Ishikawa (cell line): ENCODE results near the gene TBX2.

Experiments used
- CEBPB ChIP-seq: IDR thresholded peaks from 2 replicates; pipeline ENCODE4 v1.6.1; 2012
- CREB1 ChIP-seq: IDR thresholded peaks from 2 replicates; pipeline ENCODE4 v1.6.1; 2012; ENCODE audit warnings: low read depth
- EGR1 ChIP-seq: IDR thresholded peaks from 2 replicates; pipeline ENCODE4 v1.6.1; 2012
- EP300 ChIP-seq: IDR thresholded peaks from 2 replicates; pipeline ENCODE4 v1.6.1; 2012; ENCODE audit warnings: borderline replicate concordance
- FOXM1 ChIP-seq: IDR thresholded peaks from 2 replicates; pipeline ENCODE4 v1.6.1; 2012; ENCODE audit warnings: low read depth, borderline replicate concordance
- NFIC ChIP-seq: IDR thresholded peaks from 2 replicates; pipeline ENCODE4 v1.6.1; 2012
- RAD21 ChIP-seq: IDR thresholded peaks from 2 replicates; pipeline ENCODE4 v1.6.1; 2012; ENCODE audit warnings: low read depth
- TAF1 ChIP-seq: IDR thresholded peaks from 2 replicates; pipeline ENCODE4 v1.6.1; 2012; ENCODE audit warnings: low read depth, mild to moderate bottlenecking
- TCF12 ChIP-seq: IDR thresholded peaks from 2 replicates; pipeline ENCODE4 v1.6.1; 2012; ENCODE audit warnings: low read depth
- TEAD4 ChIP-seq: IDR thresholded peaks from 2 replicates; pipeline ENCODE4 v1.6.1; 2012
- YY1 ChIP-seq: IDR thresholded peaks from 2 replicates; pipeline ENCODE4 v1.6.1; 2012; ENCODE audit warnings: low read depth
- ZBTB7A ChIP-seq: IDR thresholded peaks from 2 replicates; pipeline ENCODE4 v1.6.1; 2012; ENCODE audit warnings: low read depth
- TF ChIP-seq, protein P1 (sequence below): IDR thresholded peaks from 2 replicates; pipeline ENCODE4 v1.6.1; 2012
- TF ChIP-seq, protein P2 (sequence below): IDR thresholded peaks from 2 replicates; pipeline ENCODE4 v1.6.1; 2012
- TF ChIP-seq, protein P3 (sequence below): IDR thresholded peaks from 2 replicates; pipeline ENCODE4 v1.6.1; 2012; ENCODE audit warnings: low read depth, mild to moderate bottlenecking

TBX2 gene

DNA sequence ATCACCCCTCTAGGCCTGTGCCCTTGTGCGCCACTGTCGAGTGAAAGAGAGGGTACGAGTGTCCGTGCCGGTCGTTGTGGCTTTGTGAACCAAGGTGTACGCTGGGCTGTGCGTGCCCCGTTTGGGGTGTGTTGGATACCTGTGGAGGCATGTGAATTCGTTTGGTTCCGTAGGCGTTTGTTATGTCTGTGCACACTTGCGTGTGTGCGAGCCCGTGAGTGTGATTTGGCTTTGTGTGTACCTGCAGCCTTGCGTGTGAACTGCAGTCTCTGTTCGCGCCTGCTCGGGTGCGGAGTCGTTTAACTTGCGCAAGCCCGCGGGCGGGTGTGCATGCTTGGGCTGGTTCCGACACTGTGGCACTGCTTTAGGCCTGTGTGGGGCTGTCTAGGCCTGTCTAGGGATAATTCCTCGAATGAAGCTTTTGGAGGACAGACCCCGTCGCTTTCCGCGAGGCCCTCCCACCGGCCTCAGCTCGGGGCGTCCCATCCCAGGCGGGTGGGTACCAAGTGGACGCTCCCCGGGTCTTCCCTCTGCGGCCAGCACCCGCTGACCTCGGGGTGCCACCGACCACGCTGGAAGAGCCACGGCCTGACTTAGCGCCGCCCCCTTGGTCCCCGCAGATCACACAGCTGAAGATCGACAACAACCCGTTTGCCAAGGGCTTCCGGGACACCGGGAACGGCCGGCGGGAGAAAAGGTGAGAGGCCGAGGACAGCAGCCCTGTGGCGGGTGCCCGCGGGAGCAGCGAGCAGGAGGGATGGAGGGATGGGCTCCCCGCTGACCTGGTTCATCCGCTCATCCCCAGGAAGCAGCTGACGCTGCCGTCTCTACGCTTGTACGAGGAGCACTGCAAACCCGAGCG is 4.4 kb downstream of the TBX2 start:
- no peak for TF ChIP-seq EP300
- TF ChIP-seq TEAD4: no peak
- TF ChIP-seq EGR1: no peak
- TF ChIP-seq ZBTB7A: no peak
- no peak for TF ChIP-seq RAD21
- TF ChIP-seq, protein P1, sequence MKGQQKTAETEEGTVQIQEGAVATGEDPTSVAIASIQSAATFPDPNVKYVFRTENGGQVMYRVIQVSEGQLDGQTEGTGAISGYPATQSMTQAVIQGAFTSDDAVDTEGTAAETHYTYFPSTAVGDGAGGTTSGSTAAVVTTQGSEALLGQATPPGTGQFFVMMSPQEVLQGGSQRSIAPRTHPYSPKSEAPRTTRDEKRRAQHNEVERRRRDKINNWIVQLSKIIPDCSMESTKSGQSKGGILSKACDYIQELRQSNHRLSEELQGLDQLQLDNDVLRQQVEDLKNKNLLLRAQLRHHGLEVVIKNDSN: no peak
- TF ChIP-seq TAF1: no peak
- no peak for TF ChIP-seq YY1

DNA sequence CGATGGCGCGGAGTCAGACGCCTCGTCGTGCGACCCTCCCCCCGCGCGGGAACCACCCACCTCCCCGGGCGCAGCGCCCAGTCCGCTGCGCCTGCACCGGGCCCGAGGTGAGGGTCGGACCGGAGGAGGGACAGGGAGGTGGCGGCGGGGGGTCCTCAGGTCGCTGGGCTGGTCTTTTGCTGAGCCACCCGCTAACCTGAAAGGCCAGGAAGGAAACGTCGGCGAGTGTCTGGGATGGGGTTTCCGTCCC is 4.9 kb downstream of the TBX2 start:
- TF ChIP-seq YY1 (no peak), EGR1 (no peak), TEAD4 (no peak), EP300 (no peak), TCF12 (no peak), ZBTB7A (no peak), FOXM1 (no peak), CREB1 (no peak), CEBPB (no peak), TAF1 (no peak), NFIC (no peak), RAD21 (no peak)
- TF ChIP-seq, protein P1: no peak
- TF ChIP-seq, protein P2, sequence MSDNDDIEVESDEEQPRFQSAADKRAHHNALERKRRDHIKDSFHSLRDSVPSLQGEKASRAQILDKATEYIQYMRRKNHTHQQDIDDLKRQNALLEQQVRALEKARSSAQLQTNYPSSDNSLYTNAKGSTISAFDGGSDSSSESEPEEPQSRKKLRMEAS: no peak
- TF ChIP-seq, protein P3, sequence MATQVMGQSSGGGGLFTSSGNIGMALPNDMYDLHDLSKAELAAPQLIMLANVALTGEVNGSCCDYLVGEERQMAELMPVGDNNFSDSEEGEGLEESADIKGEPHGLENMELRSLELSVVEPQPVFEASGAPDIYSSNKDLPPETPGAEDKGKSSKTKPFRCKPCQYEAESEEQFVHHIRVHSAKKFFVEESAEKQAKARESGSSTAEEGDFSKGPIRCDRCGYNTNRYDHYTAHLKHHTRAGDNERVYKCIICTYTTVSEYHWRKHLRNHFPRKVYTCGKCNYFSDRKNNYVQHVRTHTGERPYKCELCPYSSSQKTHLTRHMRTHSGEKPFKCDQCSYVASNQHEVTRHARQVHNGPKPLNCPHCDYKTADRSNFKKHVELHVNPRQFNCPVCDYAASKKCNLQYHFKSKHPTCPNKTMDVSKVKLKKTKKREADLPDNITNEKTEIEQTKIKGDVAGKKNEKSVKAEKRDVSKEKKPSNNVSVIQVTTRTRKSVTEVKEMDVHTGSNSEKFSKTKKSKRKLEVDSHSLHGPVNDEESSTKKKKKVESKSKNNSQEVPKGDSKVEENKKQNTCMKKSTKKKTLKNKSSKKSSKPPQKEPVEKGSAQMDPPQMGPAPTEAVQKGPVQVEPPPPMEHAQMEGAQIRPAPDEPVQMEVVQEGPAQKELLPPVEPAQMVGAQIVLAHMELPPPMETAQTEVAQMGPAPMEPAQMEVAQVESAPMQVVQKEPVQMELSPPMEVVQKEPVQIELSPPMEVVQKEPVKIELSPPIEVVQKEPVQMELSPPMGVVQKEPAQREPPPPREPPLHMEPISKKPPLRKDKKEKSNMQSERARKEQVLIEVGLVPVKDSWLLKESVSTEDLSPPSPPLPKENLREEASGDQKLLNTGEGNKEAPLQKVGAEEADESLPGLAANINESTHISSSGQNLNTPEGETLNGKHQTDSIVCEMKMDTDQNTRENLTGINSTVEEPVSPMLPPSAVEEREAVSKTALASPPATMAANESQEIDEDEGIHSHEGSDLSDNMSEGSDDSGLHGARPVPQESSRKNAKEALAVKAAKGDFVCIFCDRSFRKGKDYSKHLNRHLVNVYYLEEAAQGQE: no peak

DNA sequence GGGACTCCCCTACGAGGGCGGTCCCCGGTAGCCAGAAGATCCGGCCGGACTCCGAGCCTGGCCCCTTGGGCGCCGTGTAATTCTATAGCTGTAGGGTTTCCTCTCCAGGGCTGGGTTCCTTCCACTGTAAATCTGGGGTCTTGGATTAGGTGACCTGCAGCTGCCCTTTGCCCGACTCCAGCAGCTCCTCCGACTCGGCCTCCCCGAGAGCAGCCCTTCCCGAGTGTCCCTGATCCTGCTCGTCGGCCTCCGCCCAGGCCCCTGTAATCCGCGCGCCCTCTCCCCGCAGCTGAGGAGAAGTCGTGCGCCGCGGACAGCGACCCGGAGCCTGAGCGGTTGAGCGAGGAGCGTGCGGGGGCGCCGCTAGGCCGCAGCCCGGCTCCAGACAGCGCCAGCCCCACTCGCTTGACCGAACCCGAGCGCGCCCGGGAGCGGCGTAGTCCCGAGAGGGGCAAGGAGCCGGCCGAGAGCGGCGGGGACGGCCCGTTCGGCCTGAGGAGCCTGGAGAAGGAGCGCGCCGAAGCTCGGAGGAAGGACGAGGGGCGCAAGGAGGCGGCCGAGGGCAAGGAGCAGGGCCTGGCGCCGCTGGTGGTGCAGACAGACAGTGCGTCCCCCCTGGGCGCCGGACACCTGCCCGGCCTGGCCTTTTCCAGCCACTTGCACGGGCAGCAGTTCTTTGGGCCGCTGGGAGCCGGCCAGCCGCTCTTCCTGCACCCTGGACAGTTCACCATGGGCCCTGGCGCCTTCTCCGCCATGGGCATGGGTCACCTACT is 5.5 kb downstream of the TBX2 start:
- TF ChIP-seq, protein P1: no peak
- TF ChIP-seq EP300: no peak
- no peak for TF ChIP-seq YY1
- TF ChIP-seq, protein P2: no peak
- TF ChIP-seq, protein P3: no peak
- TF ChIP-seq FOXM1: no peak
- TF ChIP-seq TEAD4: no peak
- TF ChIP-seq TCF12: no peak
- TF ChIP-seq RAD21: no peak
- TF ChIP-seq ZBTB7A: no peak
- TF ChIP-seq EGR1: no peak
- TF ChIP-seq NFIC: no peak
- no peak for TF ChIP-seq CEBPB

DNA sequence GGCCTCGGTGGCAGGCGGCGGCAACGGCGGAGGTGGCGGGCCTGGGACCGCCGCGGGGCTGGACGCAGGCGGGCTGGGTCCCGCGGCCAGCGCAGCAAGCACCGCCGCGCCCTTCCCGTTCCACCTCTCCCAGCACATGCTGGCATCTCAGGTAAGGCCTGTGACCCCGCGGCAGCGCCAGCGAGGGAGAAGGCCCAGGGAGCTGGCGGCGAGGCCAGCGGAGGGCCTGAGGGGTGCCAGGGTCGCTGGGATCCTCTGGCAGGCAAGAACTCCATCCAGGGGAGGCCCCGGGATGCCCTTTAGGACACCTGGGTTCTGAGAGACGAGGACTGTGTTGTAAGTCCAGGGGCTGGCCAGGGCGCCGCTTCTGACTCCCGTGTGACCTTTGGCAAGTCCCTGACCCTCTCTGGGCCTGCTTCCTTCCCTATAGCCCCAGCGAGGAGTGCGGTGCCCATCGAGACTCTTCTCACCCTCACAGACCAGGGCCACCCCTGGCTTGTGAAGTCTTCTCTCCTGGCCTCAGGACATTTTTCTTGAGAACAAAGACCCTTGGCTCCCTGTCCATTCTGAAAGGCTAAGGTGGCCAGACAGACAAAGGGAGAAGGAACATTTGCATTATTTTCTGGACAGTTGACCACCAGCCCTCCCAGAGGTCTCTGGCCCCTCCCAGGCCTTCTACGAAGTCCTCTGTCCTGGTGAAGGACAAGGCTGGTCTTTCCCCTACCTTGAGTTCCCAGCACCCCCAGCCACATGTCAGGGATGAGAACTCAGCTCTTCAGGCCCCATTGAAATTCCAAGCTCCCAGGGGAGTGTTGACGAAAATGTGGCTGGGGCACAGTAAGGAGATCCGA is 6.3 kb downstream of the TBX2 start:
- no peak for TF ChIP-seq TEAD4
- TF ChIP-seq, protein P3: no peak
